Activated CD8-positive, alpha-beta memory T cell treated with anti-CD3 and anti-CD28 coated beads for 4 hours (primary cell): ENCODE data around the gene FMOD.
"Not testable (repeated sequence)": the region's sequence is repeated elsewhere in the genome, so short reads cannot be mapped to it uniquely, and the experiment has no call there.

ENCODE experiments used
- DNase-seq, 2 donors: peaks; one replicate each; pipeline ENCODE4 v3.0.0-alpha.2; 2020; ENCODE audit warnings: low read depth in 2 of 2

FMOD gene

DNA sequence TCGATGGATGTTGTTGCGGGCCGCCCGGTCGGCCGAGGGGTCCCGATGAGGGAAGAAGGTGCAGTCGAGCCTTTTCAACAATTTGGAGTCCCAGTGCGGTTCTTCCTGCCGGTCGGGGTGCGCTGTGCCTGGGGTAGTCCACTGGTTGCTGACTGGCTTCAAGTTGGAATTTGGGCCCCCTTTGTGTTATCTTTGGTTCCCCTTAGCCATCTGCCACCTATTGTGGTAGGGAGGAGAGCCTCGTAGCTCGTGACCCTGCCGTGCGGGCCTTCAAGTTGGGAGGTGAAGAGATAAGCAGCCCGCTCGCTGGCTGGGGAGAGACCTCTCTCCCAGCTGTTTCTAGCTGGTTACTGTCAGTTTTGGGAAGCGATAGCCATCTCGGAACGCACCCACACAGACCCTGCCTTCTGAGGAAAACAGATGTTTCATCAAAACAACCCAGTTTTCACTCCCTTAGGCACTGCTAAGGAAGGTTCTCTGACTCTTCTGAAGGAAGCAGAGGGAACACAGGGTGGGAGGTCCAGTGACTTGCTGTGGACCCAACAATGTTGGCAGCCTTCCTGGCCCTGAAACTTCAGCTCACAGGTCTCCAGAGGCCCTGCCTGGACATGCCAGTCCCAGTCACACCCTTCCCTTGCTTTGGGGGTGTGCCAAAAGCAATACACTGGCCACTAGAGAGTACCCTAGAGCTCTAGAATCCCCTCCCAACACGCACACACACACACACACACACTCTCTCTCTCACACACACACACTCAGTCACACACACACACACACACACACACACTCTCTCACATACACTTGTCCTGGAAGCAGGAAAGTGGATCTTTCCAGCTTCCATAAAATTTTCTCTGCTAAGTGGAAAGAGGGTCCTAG lies 44.6 kb downstream of the FMOD start:
- DNase-seq = no peak

DNA sequence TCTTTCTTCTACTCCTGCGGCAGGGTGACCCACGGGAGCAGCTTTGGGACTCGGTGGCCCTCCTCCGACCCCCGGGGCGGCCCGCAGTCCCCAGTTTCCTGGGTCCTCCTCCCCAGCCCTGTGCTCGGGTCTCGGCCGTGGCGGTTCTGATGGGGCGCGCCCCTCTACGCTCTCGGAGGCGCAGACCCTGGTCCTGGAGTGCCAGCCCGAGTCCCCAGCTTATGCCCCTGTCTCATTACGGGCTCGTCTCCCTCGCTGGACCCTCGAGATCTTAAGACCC lies 45.2 kb downstream of the FMOD start:
- no peak for DNase-seq

DNA sequence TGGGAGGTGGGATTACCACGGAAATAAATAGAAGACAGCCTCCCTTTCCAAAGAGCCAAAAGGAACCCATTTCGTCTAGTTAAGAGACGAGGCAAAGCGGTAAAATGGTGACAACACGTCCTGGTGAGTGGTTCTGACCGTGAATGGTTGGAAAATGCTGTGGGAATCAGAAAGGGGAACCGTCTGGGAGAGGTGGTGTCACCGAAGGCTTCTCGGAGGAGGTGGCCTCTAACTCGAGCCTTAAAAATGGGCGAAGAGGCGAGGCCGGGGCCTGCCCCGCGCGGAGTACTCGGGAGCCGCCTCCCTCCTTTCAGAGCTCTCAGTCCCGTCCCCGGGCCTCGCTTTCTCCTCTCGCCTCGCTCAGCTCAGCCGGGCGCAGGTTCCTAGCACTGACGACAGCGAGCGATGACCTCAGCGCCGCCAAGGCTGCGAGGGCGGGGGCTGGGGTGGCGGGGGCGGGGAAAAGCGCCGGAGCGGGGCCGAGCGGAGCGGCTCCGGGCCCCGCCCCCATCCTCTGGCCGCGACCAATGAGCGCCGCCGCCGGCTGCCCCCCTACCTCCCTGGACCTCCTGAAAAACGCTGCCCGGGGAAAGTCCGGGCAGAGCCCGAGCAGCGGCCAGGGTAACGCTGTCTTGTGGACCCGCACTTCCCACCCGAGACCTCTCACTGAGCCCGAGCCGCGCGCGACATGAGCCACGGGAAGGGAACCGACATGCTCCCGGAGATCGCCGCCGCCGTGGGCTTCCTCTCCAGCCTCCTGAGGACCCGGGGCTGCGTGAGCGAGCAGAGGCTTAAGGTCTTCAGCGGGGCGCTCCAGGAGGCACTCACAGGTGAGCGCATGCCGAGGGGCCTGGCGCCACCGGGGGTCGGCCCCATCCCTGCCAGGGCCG lies 45.8 kb downstream of the FMOD start, which contains the start of gene BTG2:
BTG2 (plus strand) TSS at position 601 of the 890 bp plus-strand sequence; CDS start at position 689, 88 bp downstream.
- peak; percentile 84 to 86 for DNase-seq

DNA sequence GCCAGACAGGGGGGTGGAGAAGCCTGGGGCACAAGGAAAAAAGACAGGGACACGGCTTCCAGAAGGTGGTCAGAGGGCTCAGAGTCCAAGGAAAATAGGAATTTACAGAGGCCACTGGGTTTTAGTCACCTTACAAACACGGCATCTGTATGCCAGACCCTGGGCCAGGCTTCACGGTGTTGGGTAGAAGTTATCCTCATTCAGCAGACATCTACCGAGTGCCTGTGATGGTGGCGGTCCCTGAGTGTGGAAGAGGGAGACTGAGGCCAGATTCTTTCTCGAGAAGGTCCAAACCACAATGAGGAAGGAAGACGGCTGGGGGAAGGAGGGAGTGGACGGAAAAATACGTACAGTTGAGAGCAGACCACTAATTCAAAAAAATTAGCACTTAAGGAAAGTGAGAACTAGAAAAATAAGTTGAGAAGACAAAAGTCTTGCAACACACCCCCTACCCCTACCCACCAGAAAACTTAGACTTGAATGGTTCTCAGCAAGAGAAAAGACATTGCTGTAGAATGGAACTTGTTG lies 46.5 kb downstream of the FMOD start:
- DNase-seq = no peak

DNA sequence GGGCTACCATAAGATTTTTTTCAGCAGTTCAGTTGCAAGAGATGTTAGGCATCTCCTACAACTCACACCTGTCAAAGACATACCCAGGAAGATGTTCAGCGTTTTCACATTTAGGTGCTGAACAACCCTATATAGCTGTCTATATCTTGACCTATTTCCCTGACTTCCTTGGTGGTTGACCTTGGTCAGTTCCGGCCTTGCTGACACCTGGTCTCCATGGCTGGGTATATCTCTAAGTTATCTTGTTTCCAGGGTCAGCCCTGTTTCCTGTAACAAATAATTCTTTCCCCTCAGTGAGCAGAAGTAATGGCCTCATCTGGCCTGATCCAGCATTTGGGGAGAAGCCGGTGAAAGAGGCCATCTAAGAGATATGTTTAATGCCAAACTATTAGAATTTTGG lies 48.0 kb downstream of the FMOD start:
- DNase-seq = no peak

DNA sequence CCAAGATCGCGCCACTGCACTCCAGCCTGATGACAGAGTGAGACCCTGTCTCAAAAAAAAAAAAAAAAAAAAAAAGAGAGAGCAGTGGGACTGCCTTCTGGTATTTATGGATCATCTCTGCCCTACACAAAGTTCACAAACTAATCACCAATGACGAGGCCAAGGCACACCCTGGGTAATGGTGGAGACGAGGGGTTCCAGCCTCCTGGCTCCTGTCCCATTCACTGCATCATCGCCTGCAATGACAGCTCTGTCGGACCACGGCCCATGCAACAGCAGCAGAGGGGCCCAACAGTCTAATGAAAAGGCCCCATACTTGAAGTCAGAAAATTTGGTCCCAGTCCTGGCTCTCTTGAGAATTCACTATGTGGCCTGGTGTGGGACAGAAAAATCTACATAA lies 48.5 kb downstream of the FMOD start:
- DNase-seq = no peak

DNA sequence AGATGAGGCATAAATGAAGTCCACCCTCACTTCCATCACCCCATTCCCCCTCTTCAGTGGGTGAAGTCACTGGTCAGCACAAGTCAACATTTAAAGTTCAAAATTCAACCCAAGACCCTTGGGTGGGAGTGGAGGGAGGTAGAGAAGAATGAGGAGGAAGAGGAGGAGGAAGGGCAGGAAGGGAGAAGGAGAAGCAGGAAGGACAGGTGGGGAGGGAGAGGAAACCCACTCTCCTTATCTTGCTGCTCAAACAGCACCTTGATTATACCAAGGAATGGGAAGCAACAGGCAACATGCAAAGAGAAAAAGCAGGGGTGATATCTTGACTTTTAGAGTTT lies 49.6 kb downstream of the FMOD start:
- no peak for DNase-seq

DNA sequence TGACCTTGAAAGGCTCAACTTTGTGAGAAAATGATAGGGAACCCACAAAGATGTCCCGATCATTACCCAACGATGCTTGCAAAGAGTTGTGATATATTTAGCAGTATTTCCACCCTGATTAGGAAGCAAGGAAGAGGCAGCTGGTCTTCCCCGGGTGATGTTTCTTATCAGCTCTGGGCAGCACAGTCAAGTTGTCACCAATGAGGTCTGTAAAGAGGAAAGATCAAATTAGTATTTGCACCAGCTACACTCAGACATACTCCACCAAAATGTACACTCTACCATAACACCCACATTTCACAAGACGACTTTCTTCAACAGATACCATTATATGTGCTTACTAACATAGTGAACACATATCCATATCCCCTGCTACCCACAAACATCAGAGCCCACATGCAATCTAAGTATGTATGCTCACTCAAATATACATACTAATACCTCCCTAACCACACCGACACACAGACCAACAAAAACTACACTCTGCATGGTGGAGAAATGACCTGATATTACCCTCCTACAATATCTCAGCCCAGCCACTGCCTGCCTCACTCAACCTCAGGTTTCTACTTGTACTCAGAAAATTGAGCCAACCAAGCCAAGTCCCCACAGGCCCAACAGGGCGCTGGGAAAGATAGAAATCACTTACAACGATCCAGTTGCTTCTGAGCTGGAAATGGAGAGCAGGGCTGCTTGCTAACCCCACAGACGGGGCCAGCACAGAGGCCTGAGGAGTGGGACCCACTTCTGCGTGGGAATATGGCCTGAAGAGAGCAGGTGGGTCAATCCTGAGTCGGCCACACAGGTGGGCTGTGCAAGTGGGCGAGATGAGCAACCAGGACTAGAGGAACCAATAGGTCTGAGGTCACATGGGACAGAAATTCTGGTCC lies 50.2 kb downstream of the FMOD start:
- DNase-seq = no peak

DNA sequence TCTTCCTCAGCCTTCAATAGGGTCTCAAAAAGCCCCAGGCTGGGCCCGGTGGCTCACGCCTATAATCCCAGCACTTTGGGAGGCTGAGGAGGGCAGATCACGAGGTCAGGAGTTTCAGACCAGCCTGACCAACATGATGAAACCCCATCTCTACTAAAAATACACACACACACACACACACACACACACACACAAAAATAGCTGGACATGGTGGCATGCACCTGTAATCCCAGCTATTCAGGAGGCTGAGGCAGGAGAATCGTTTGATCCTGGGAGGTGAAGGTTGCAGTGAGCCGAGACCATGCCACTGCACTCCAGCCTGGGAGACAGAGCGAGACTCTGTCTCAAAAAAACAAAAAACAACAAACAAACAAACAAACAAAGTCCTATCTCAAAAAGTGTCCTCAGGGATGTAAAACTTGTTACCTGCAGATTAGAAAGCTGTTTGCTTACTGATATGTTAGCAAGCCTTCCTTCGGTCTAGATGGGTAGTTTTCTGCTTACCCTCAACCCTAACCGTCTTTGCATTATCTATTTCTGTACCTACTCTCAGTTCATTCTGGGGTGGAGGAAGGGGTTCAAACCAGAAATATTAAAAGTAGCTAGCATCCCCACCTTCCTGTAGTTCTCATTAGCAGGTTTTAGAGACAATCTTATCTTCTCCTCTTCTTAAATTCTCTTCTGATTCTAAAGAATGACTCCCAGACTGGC lies 51.0 kb downstream of the FMOD start:
- DNase-seq = not testable (repeated sequence)

DNA sequence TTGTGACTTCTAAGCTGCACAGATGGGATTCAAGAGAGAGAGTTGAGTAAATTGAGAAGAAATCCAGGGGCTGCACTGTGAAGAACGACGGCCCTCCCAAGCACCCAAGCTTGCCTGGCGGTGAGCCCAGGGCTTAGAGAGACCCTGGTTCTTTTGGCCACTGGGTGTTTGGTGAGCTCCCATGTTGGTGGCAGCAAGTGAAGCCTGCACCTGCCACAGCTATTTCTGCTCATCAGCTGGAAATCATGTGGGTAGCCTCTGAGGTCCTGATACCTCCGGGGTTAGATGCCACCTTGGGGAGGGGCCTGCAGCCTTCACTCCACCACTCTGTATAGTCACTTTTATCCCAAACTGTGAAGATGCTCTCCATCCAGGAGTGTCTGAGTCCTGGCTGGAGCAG lies 51.8 kb downstream of the FMOD start:
- no peak for DNase-seq

DNA sequence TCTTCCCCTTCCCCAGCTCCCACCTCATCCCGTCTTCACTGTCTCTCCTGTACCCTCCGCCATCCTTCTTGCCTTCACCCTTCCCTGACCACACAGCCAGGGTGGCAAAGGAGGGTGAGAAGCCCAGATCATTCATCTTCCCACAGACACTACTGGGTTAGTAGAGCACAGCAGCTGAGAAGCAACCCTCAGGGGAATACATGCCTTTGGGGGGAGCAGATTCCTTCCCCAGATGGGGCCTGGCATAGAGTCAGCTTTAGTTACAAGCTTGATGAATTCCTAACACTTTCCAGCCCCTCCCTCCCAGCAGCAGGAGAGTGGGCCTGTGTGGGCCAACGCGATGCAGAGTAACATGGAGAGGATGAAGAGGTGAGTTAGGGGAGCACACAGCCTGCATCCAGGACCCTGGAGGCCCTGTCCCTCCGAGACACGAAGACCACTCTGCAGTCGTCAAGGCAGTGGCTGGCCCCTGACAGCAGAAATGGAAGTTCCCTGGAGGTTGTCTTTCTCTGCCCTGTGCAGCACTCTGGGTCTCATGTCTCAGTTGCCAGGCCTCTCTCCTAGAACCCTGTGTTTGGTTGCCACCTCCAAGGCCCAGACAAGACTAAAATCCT lies 54.4 kb downstream of the FMOD start:
- DNase-seq = no peak

DNA sequence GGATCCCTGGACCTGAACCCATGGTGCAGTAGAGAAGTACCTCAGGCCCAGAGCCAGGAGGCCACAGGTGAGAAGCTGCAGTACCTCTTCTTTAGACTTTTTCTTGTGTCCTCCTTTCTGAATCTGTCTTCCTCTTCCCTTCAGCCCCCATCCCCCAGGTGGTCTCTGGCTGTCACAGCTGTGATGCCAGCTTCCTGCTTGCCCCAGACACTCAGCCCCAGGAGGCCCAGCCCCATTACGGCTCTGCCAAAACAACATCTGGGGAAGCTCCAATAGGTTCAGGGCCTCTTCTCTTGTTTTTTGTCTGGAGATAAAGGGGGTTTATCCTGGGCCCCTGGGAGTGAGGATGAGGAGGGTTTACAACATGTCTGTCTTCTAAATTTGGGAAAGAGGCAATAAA lies 55.1 kb downstream of the FMOD start:
- DNase-seq = no peak

DNA sequence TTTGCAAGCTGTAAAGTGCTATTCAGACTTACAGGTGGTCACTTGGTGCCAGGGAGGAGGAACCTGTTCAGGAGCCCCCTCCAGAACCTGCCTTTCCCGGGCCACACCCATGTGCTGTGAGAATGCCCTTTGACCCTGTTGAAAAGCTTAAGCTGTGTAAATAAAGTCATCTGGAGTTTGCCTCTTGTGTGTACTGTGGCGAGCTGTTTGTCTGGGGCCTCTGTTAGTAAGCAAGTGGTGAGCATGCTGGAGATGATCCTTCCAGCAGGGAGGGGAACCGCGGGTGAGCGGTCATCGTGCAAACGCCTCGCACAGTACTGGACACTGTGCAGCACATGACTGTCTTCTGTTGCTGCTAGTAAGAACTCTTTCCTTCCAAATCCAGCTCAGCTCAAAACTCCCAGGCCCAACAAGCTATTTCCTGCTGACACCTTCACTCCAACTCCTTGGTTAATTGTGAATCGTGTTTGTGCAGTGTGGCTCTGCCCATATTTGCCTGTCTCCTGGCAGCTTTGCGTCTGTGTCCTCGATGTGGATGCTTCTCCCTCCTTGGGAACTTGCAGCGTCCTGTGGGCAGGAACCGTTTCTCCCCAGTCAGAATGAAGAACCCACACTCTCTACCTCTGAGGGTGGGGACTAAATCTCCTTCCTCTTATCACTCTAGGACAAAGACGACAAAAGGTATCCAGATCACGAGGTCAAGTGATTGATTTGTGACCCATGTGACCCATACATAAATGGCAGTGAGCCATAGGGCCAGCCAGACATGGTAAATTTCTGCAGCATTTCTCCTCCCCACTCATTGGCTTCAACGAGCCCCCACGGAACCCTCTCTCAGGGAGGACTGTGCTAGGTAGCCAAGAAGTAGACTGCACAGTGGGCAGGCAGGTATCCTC lies 59.5 kb downstream of the FMOD start:
- DNase-seq = no peak
